NCI-H82 treated with DMSO at 0.1 percent for 48 hours (cell line): ENCODE data around the gene TIPRL.
A peak's percentile ranks its signal among the peaks of the same experiment; 100 is the strongest.
"Not testable (repeated sequence)": the region's sequence is repeated elsewhere in the genome, so short reads cannot be mapped to it uniquely, and the experiment has no call there.

ENCODE experiments used
- DNase-seq: peaks from one replicate; lab custom pipeline; 2025; ENCODE audit not compliant: unreplicated experiment; lab: John Stamatoyannopoulos, UW

TIPRL gene

DNA sequence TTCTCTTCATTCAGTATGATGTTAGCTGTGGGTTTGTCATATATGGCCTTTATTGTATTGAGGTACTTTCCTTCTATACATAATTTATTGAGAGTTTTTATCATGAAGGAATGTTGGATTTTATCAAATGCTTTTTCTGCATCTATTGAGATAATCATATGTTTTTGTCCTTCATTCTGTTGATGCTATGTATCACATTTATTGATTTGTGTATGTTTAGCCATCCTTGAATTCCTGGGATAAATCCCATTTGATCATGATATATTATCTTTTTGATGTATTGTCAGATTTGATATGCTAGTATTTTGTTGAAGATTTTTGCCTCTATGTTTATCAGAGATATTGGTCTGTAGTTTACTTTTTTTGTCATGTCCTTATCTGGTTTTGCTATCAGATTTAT is 21.1 kb upstream of the TIPRL start:
- no peak for DNase-seq

DNA sequence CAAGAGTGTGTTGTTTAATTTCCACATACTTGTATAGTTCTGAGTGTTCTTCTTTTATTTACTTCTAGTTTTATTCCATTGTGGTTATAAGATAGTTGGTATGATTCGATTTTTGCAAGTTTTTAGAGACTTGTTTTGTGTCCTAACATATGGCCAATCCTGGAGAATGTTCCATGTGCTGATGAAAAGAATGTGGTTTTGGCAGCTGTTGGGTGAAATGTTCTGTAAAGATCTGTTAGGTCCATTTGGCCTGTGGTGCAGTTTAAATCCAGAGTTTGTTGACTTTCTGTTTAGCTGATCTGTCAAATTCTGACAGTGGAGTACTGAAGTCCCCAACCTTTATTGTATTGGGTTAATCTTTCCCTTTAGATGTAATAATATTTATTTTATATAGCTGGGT is 19.5 kb upstream of the TIPRL start:
- no peak for DNase-seq

GRCh38 chr1:168159979-168160378 is 18.8 kb upstream of the TIPRL start:
- no peak for DNase-seq

DNA sequence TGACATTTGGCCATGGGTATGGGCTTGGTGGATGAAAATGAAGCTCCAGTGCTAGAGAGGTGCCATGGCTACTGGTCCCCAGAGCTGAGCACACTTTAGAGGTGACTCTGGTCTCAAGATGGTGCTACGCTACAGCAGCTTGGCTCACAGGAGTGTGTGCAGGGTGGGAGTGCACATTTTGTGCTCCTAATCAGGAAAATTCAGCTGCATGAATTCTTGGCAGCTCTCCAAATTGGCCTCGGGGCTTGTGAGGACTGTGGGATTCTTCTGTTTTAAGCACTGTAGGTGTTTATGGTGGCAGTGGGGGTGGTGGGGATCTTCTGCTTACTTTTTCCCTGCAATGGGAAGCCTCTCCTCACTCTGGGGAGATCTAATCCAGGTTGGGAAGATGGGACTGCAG is 17.3 kb upstream of the TIPRL start:
- DNase-seq = no peak

DNA sequence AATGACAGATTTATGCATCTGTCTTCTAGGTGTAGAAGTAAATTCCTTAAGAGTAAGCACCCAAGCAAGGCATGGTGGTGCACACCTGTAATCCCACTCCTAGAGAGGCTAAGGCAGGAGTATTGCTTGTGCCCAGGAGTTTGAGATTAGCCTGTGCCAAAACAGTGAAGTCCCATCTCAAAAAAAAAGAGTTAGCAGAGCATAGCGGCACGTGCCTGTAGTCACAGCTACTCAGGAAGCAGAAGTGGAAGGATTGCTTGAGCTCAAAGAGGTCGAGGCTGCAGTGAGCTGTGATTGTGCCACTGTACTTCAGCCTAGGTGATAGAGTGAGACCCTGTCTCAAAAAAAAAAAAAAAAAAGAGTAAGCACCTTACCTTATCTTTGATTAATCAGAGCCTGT is 15.1 kb upstream of the TIPRL start:
- no peak for DNase-seq

DNA sequence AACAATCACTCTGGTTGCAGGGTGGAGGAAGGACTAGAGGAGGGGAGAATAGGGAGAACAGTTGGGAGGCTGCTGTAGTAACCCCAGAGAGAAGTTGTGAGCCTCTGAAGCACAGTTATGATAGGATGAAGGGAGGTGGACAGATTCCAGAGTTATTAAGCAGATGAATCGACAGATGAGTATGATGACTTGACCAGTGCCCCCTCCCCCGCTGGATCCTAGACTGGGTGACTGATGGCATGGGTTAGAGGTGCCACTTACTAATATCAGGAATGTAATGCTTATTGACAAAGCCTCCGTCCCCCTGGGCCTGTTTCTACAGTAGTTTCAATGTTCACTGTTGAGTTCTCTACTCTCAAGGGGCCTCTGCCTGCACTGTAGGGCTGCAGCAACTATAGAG is 14.0 kb upstream of the TIPRL start:
- DNase-seq = no peak

GRCh38 chr1:168167806-168168205 is 11.0 kb upstream of the TIPRL start:
- no peak for DNase-seq

GRCh38 chr1:168170564-168171508 is 7.9 kb upstream of the TIPRL start:
- DNase-seq = no peak

DNA sequence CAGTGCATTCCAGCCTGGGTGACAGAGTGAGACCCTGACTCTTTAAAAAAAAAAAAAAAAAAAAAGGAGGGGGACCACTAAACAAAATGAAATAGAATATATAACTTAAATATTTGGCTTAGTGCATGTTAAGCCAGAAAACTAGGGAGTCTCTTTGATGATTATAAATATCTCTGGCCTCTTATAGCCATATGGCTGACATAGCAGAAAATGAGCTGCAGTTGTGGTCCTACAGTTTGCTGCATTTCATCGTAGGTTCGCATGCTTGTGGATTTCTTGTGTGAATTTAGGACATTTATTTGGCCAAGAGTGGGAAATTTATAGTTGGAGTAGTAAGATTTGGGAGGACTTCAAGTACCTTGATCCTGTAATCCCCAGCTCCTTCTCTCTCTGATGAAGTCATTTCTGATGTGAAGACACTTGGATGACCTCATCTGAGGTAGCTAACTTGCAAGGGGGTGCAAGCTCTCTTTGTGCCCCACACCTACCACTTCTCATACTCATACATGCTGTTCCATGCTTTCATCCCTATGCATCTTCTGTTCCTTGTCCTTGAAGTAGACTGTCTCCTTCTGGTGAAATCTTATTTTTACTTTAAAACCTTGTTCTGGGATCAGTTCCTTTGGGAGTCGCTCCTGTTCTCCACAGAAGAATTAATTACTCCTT is 6.4 kb upstream of the TIPRL start:
- DNase-seq = no peak

GRCh38 chr1:168178227-168178637 is 530 bp upstream of the TIPRL start:
- no peak for DNase-seq

DNA sequence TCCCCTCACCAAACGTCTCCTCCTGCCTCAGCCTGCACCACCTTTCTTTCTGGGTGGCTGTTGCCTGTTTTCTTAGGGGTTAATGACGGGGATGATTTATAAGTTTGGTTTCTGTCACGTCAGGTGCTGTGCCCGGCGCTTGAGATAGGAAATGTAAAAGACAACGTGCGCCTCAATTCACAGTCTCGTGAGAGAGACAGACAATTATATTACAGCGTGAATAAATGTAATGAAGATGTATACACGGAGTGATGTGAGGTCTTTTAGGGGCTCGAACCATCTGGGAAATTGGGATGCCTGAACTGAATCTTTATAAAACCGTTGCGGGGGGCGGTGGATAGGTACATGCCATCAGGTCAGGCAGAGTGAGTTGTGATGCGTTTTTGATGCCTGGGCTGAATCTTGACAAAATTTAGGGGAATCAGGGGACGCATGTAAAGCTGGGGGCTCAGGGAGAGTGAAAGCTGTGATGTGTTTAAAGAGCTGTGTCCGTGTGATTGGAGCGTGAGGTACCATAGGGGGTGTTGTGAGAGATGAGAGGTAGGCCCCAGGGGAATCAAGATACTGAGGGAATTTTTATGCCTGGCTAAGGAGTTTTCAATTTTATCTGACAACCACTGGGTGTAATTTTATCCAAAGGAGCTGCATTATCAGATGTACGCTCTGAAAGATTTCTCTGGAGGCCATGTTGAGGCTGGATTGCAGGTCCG is 831 bp downstream of the TIPRL start:
- DNase-seq = peak; percentile 25

GRCh38 chr1:168180148-168180524 is 1.4 kb downstream of the TIPRL start:
- no peak for DNase-seq

DNA sequence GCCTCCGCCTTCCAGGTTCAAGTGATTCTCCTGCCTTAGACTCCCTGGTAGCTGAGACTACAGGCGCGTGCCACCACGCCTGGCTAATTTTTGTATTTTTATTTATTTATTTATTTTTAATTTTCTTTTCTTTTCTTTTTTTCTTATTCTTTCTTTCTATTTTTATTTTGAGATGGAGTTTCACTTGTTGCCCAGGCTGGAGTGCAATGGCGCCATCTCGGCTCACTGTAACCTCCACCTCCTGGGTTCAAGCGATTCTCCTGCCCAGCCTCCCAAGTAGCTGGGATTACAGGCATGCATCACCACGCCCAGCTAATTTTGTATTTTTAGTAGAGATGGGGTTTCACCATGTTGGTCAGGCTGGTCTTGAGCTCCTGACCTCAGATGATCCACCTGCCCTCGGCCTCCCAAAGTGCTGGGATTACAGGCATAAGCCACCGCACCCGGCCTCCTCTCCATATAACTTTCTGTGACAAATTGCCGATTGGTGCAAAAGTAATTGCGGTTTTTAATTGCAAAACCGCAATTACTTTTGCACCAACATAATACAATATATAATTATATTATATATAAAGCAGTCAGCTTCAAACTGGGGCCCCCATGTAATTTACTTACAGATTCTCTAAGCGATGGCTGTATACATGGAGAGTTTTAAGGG is 2.4 kb downstream of the TIPRL start:
- DNase-seq = not testable (repeated sequence)

GRCh38 chr1:168187177-168187576 is 8.4 kb downstream of the TIPRL start:
- DNase-seq = no peak

DNA sequence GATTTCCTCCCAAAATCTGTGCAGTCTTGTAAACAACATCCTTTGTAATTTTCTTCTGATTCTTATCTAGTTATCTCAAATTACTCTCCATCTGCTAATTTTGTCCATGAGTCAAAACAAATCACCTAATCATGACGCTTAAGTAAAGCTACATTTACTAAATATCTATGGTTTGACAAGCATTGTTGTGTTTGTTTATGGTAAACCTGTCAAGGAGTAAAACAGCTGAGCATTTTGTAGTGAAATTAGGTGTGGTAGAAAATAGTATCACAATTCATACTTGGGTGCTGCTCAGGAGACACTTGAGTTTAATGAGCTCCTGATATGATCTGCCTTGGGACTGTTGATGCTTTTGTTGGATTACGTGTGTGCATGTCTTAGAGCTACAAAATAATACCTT is 11.6 kb downstream of the TIPRL start:
- DNase-seq = no peak

GRCh38 chr1:168195199-168196135 is 16.7 kb downstream of the TIPRL start:
- no peak for DNase-seq

DNA sequence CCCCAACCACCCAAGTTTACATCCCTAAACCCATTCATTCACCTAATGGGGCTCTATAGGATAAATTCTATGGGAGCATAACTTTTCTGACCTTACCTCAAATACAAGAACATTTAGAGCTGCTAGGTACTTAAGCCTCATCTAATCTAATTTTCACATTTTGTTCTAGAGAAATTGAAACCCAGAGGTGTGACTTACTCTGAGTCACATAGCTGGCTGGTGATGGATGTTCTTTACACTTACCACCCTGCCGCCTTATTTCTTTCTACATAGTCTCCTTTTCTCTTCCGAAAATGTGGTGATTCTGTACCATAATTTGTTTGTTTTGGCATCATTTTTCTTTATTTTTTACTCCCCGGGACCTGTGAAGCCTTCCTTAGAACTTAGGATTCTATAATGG is 20.3 kb downstream of the TIPRL start:
- no peak for DNase-seq

GRCh38 chr1:168202941-168203654 is 24.3 kb downstream of the TIPRL start:
- DNase-seq = no peak

- no peak for DNase-seq
Observed at GRCh38 chr1:168206111-168206510, 27.3 kb downstream of the TIPRL start.

GRCh38 chr1:168207673-168208072 is 28.9 kb downstream of the TIPRL start:
- not testable (repeated sequence) for DNase-seq
